Measurements from ENCODE around the gene SYCP2.

DNA sequence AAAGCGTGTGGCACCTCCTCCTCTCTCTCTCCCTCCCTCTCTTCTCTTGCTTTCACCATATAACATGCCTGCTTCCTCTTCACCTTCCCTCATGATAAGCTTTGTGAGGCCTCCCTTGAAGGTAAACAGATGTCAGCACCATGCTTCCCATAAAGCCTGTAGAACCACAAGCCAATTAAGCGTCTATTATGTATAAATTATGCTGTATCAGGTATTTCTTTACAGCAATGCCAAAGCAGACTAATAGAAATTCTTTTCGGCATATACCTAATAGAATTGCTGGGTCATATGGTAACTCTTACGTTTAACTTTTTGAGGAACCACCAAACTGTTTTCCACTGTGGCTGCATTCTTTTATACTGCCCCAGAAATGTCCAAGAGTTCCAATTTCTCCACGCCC lies 75.0 kb downstream of the SYCP2 start:
- TF ChIP-seq EP300 (IDR thresholded peaks at IDR 0.05) = no peak
- TF ChIP-seq, protein P1, sequence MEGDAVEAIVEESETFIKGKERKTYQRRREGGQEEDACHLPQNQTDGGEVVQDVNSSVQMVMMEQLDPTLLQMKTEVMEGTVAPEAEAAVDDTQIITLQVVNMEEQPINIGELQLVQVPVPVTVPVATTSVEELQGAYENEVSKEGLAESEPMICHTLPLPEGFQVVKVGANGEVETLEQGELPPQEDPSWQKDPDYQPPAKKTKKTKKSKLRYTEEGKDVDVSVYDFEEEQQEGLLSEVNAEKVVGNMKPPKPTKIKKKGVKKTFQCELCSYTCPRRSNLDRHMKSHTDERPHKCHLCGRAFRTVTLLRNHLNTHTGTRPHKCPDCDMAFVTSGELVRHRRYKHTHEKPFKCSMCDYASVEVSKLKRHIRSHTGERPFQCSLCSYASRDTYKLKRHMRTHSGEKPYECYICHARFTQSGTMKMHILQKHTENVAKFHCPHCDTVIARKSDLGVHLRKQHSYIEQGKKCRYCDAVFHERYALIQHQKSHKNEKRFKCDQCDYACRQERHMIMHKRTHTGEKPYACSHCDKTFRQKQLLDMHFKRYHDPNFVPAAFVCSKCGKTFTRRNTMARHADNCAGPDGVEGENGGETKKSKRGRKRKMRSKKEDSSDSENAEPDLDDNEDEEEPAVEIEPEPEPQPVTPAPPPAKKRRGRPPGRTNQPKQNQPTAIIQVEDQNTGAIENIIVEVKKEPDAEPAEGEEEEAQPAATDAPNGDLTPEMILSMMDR (IDR thresholded peaks at IDR 0.05) = no peak
